Gastroesophageal sphincter (tissue), 3 donors: ENCODE measurements around the gene GFRAL.

Experiments used
- EP300 ChIP-seq: sonication (generic); formaldehyde crosslinking; IDR thresholded peaks from one replicate; pipeline ENCODE4 v1.6.1; 2017; ENCODE audit warnings: antibody characterized with exemption, mild to moderate bottlenecking
- POLR2A ChIP-seq, 2 donors: fragments of 450-650 bp; IDR thresholded peaks; one replicate each; pipeline ENCODE4 v1.6.1; 2017; ENCODE audit warnings: antibody characterized with exemption in 2 of 2, mild to moderate bottlenecking in 2 of 2, moderate library complexity in 1 of 2
- TF ChIP-seq, protein P1 (sequence below), 4 experiments: fragments of 200-600 bp in 2 of 4; fragments of 450-650 bp in 2 of 4; sonication (generic) in 1 of 4; IDR thresholded peaks; one replicate each; pipeline ENCODE4 v1.5.1; 2017 to 2019; ENCODE audit warnings: antibody characterized with exemption in 4 of 4, mild to moderate bottlenecking in 2 of 4, moderate library complexity in 2 of 4

DNA sequence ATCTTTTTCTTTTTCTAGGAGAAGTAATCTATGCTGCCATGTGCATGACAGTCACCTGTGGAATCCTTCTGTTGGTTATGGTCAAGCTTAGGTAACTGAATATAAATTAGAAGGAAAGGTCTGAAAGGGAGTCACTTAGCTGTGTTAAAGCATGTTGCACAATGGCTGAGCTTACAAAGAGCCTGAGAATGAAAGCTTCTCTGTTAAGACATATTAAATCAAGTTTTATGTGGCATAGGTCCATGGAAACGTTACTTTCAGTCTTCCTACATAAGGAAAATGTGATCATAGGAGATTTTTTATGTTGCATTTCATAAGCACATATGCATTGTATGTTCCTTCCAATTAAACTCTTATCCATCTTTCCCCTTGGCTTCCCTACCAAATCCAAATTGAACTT, 72.1 kb downstream of the GFRAL start:
- no peak for TF ChIP-seq EP300
- TF ChIP-seq POLR2A (IDR thresholded peaks at IDR 0.05): no peak
- TF ChIP-seq, protein P1, sequence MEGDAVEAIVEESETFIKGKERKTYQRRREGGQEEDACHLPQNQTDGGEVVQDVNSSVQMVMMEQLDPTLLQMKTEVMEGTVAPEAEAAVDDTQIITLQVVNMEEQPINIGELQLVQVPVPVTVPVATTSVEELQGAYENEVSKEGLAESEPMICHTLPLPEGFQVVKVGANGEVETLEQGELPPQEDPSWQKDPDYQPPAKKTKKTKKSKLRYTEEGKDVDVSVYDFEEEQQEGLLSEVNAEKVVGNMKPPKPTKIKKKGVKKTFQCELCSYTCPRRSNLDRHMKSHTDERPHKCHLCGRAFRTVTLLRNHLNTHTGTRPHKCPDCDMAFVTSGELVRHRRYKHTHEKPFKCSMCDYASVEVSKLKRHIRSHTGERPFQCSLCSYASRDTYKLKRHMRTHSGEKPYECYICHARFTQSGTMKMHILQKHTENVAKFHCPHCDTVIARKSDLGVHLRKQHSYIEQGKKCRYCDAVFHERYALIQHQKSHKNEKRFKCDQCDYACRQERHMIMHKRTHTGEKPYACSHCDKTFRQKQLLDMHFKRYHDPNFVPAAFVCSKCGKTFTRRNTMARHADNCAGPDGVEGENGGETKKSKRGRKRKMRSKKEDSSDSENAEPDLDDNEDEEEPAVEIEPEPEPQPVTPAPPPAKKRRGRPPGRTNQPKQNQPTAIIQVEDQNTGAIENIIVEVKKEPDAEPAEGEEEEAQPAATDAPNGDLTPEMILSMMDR (IDR thresholded peaks at IDR 0.05): no peak
